ENCODE measurements around the gene FGF8. TPM values are rescaled to one million over a fixed set of nuclear protein-coding genes. Genes with fewer than 3 reads are reported as not detected.

The FGF8 gene
- total and polyA plus RNA-seq, 2 of the 8 experiments (the other 6 are each of a cell fraction or from before 2014, with no cell fraction given): 1.1 to 3.9 TPM

DNA sequence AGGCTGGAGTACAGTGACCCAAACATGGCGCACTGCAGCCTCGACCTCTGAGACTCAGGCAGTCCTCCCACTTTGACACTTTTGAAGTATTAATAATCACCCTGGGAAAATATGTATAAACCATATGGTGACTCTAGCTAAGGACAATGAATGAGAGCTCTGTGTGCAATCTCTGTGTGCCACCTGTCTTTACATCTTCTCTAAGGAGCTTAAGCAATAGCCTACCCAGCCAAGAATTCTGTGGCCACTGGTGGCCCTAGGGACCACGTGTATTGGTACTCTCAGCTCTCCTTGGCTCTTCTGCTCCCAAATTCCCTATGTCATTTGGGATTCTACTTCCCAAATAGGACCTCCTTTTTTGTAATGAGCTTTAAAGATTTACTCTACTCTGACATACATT is 23.7 kb downstream of the FGF8 start (continued):
- TF ChIP-seq, protein P1, sequence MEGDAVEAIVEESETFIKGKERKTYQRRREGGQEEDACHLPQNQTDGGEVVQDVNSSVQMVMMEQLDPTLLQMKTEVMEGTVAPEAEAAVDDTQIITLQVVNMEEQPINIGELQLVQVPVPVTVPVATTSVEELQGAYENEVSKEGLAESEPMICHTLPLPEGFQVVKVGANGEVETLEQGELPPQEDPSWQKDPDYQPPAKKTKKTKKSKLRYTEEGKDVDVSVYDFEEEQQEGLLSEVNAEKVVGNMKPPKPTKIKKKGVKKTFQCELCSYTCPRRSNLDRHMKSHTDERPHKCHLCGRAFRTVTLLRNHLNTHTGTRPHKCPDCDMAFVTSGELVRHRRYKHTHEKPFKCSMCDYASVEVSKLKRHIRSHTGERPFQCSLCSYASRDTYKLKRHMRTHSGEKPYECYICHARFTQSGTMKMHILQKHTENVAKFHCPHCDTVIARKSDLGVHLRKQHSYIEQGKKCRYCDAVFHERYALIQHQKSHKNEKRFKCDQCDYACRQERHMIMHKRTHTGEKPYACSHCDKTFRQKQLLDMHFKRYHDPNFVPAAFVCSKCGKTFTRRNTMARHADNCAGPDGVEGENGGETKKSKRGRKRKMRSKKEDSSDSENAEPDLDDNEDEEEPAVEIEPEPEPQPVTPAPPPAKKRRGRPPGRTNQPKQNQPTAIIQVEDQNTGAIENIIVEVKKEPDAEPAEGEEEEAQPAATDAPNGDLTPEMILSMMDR (IDR thresholded peaks at IDR 0.05; ENCODE audit: control extremely low read depth in 1 of 3, insufficient read depth in 1 of 3, low read depth in 1 of 3, low read length in 3 of 3): no peak

Data from H1 (cell line).